ENCODE data around the gene SNX14. TPM values are rescaled to one million over a fixed set of nuclear protein-coding genes. Genes with fewer than 3 reads are reported as not detected.

Gene SNX14
- total and polyA plus RNA-seq, 2 of the 13 experiments (the other 11 are each of a cell fraction or from before 2014, with no cell fraction given) = 83.5 to 112 TPM

- TF ChIP-seq ZNF672 (CRISPR knock-in tag; IDR thresholded peaks at IDR 0.05) (0 out of 2 replicates have a peak, but pooled peaks have one; percentile 42), ZNF576 (CRISPR knock-in tag; IDR thresholded peaks at IDR 0.05) (0 out of 2 replicates have a peak, but pooled peaks have one; percentile 26), ZNF747 (CRISPR knock-in tag; IDR thresholded peaks at IDR 0.05; ENCODE audit: borderline replicate concordance) (peak; percentile 37; the same call in 1 of the 2 replicates), RFX3 (CRISPR knock-in tag; IDR thresholded peaks at IDR 0.05) (no peak), CREB1 (IDR thresholded peaks at IDR 0.05) (peak; percentile 84), CREB1 (CRISPR knock-in tag; IDR thresholded peaks at IDR 0.05) (peak; percentile 89), ZMAT5 (CRISPR knock-in tag; IDR thresholded peaks at IDR 0.05; ENCODE audit: borderline replicate concordance, low read depth) (0 out of 2 replicates have a peak, but pooled peaks have one; percentile 63), JUNB (CRISPR knock-in tag; IDR thresholded peaks at IDR 0.05; ENCODE audit: borderline replicate concordance) (peak; percentile 53; the same call in 1 of the 2 replicates), SALL2 (CRISPR knock-in tag; IDR thresholded peaks at IDR 0.05) (no peak; the same call in none of the 2 replicates), ZNF280D (CRISPR knock-in tag; IDR thresholded peaks at IDR 0.05) (0 out of 2 replicates have a peak, but pooled peaks have one; percentile 10), PRDM15 (CRISPR knock-in tag; IDR thresholded peaks at IDR 0.05) (0 out of 2 replicates have a peak, but pooled peaks have one; percentile 17), ARNT2 (CRISPR knock-in tag; IDR thresholded peaks at IDR 0.05; ENCODE audit: low read depth) (peak; percentile 62; the same call in 1 of the 2 replicates), ZNF724P (CRISPR knock-in tag; IDR thresholded peaks at IDR 0.05; ENCODE audit: borderline replicate concordance) (0 out of 2 replicates have a peak, but pooled peaks have one; percentile 26), ARNTL (CRISPR knock-in tag; IDR thresholded peaks at IDR 0.05) (no peak), HOXD1 (CRISPR knock-in tag; IDR thresholded peaks at IDR 0.05) (peak; percentile 66), IRF1 (CRISPR knock-in tag; IDR thresholded peaks at IDR 0.05; ENCODE audit: low read depth) (no peak), LCORL (IDR thresholded peaks at IDR 0.05) (no peak), LCORL (CRISPR knock-in tag; IDR thresholded peaks at IDR 0.05) (0 out of 2 replicates have a peak, but pooled peaks have one; percentile 20), MNT (IDR thresholded peaks at IDR 0.05) (0 out of 2 replicates have a peak, but pooled peaks have one; percentile 23)
These were observed 49.3 kb upstream of the SNX14 start, which contains the start of gene SYNCRIP (continued) for GRCh38 chr6:85642774-85643536.

Data from HepG2 (cell line).